Activated B cell treated with CpG ODN at 0.5 μM for 24 hours (primary cell): ENCODE data around the gene CYBC1. TPM values are rescaled to one million over a fixed set of nuclear protein-coding genes. Genes with fewer than 3 reads are reported as not detected.

Experiments used
- ATAC-seq: fragments of 200-7000 bp; cut with Tn5 transposase; one replicate; pipeline ENCODE4 v1.10.0; 2021; ENCODE audit warnings: low read depth, mild to moderate bottlenecking, moderate library complexity
- CTCF ChIA-PET: fragments of 350-600 bp; sonication (Branson Sonifier 250); formaldehyde crosslinking; loops from one replicate; lab custom pipeline; 2021; ENCODE audit warnings: antibody characterized with exemption; lab: Charles Lee
- POLR2A ChIA-PET: fragments of 350-600 bp; sonication (Branson Sonifier 250); formaldehyde crosslinking; loops from one replicate; lab custom pipeline; 2021; ENCODE audit warnings: antibody characterized with exemption; lab: Charles Lee
- DNase-seq: peaks from one replicate; pipeline ENCODE4 v3.0.0; 2022
- H3K27ac Mint-ChIP-seq: one replicate; pipeline ENCODE4 v1.8.0; 2020; ENCODE audit warnings: mixed read lengths
- H3K27me3 Mint-ChIP-seq: one replicate; pipeline ENCODE4 v1.8.0; 2021; ENCODE audit warnings: mixed read lengths
- H3K36me3 Mint-ChIP-seq: one replicate; pipeline ENCODE4 v1.8.0; 2021; ENCODE audit warnings: low read depth, mixed read lengths
- H3K4me1 Mint-ChIP-seq: one replicate; pipeline ENCODE4 v1.8.0; 2021; ENCODE audit warnings: mixed read lengths
- H3K4me3 Mint-ChIP-seq: one replicate; pipeline ENCODE4 v1.8.0; 2020; ENCODE audit warnings: mild to moderate bottlenecking, mixed read lengths
- H3K9me3 Mint-ChIP-seq: one replicate; pipeline ENCODE4 v1.8.0; 2020; ENCODE audit warnings: mixed read lengths
- CTCF ChIP-seq: fragments of 200-600 bp; IDR thresholded peaks from one replicate; pipeline ENCODE4 v1.8.0; 2022; ENCODE audit warnings: antibody characterized with exemption, mild to moderate bottlenecking
- intact Hi-C: fragments of 100-400 bp; cut with micrococcal nuclease; formaldehyde crosslinking; loops from one replicate; pipeline ENCODE4 v1.15.1; 2024
- total RNA-seq: library from RNA; stranded (reverse); gene quantifications from 2 replicates; pipeline ENCODE4 v1.2.3, GENCODE V29; 2022

Gene CYBC1
- total RNA-seq, 1 donor from 2014 or later, result 501 TPM

GRCh38 chr17:82400206-82400605 lies 50.3 kb downstream of the CYBC1 start:
- H3K36me3 Mint-ChIP-seq, result peaks cover 36% of the 10 kb centered on the region
- no peak for ATAC-seq
- H3K27me3 Mint-ChIP-seq, result no peaks in the 10 kb centered on the region
- TF ChIP-seq CTCF, result no peak
- CTCF ChIA-PET, result no interaction called here
- intact Hi-C loops, result no loop called here
- H3K27ac Mint-ChIP-seq, result no peak overlapping the region
- peaks cover 7% of the 10 kb centered on the region for H3K4me1 Mint-ChIP-seq
- no peak overlapping the region for H3K4me3 Mint-ChIP-seq
- DNase-seq, result no peak
- POLR2A ChIA-PET, result interaction anchor here (0.6 to 1.0 kb wide), 3 partner anchors 19 to 221 kb away, joined by 3 to 5 read pairs (median 3); partner anchors contain the start of gene NARF
- H3K9me3 Mint-ChIP-seq, result no peaks in the 10 kb centered on the region

GRCh38 chr17:82399601-82400101 lies 50.9 kb downstream of the CYBC1 start:
- intact Hi-C loops, result no loop called here
- TF ChIP-seq CTCF, result no peak
- DNase-seq (no peak), ATAC-seq (no peak)
- Mint-ChIP-seq H3K27me3 (no peaks in the 10 kb centered on the region), H3K4me3 (no peak overlapping the region), H3K9me3 (no peaks in the 10 kb centered on the region), H3K4me1 (peaks cover 7% of the 10 kb centered on the region), H3K36me3 (peaks cover 38% of the 10 kb centered on the region), H3K27ac (no peak overlapping the region)
- ChIA-PET CTCF (no interaction called here), POLR2A (interaction anchor here (0.9 kb wide), 1 partner anchor 50 kb away, joined by 3 read pairs; no protein-coding TSS in a partner anchor)

- intact Hi-C loops, result no loop called here
- H3K4me3 Mint-ChIP-seq, result no peak overlapping the region
- H3K9me3 Mint-ChIP-seq, result no peaks in the 10 kb centered on the region
- ChIA-PET POLR2A (interaction anchor here (0.6 to 0.9 kb wide), 2 partner anchors 50 to 97 kb away, joined by 3 read pairs; no protein-coding TSS in a partner anchor), CTCF (no interaction called here)
- DNase-seq (no peak), ATAC-seq (no peak)
- no peaks in the 10 kb centered on the region for H3K27me3 Mint-ChIP-seq
- H3K27ac Mint-ChIP-seq, result no peak overlapping the region
- H3K36me3 Mint-ChIP-seq, result peaks cover 40% of the 10 kb centered on the region
- H3K4me1 Mint-ChIP-seq, result peaks cover 7% of the 10 kb centered on the region
- no peak for TF ChIP-seq CTCF
Observed at GRCh38 chr17:82399041-82399441, 51.5 kb downstream of the CYBC1 start.

- ChIA-PET POLR2A (no interaction called here), CTCF (no interaction called here)
- H3K4me3 Mint-ChIP-seq, result no peak overlapping the region
- H3K27ac Mint-ChIP-seq, result no peak overlapping the region
- no peaks in the 10 kb centered on the region for H3K9me3 Mint-ChIP-seq
- no peak for ATAC-seq
- no peak for TF ChIP-seq CTCF
- DNase-seq, result no peak
- peaks cover 41% of the 10 kb centered on the region for H3K36me3 Mint-ChIP-seq
- H3K27me3 Mint-ChIP-seq, result no peaks in the 10 kb centered on the region
- peaks cover 7% of the 10 kb centered on the region for H3K4me1 Mint-ChIP-seq
- intact Hi-C loops, result no loop called here
Observed at GRCh38 chr17:82397449-82398335, 52.9 kb downstream of the CYBC1 start.

- intact Hi-C loops, result no loop called here
- Mint-ChIP-seq H3K27ac (no peak overlapping the region), H3K36me3 (peaks cover 44% of the 10 kb centered on the region), H3K27me3 (no peaks in the 10 kb centered on the region), H3K4me1 (peaks cover 7% of the 10 kb centered on the region), H3K4me3 (no peak overlapping the region), H3K9me3 (no peaks in the 10 kb centered on the region)
- ChIA-PET POLR2A (no interaction called here), CTCF (no interaction called here)
- ATAC-seq (no peak), DNase-seq (no peak)
- no peak for TF ChIP-seq CTCF
Observed at GRCh38 chr17:82396601-82397435, 53.7 kb downstream of the CYBC1 start.
